Measurements from ENCODE around the gene CATSPERD.

DNA sequence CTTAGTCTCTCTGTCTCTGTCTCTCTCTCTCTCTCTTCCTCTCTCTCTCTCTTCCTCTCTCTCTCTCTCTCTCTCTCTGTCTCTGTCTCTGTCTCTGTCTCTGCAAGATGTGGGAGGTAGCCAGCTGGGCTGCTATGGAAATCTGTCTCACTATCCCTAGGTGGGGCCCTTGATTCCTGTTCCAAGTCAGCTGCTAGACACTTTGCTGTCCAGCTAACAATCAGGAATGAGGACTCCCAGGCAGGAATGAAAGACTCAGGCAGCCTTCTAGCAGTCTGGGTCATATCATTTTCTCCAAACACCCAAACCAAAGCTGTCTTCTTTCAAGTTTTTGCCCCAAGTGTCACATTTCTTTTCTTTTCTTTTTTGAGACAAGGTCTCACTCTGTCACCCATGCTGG is 23.2 kb downstream of the CATSPERD start:
- TF ChIP-seq, protein P1, sequence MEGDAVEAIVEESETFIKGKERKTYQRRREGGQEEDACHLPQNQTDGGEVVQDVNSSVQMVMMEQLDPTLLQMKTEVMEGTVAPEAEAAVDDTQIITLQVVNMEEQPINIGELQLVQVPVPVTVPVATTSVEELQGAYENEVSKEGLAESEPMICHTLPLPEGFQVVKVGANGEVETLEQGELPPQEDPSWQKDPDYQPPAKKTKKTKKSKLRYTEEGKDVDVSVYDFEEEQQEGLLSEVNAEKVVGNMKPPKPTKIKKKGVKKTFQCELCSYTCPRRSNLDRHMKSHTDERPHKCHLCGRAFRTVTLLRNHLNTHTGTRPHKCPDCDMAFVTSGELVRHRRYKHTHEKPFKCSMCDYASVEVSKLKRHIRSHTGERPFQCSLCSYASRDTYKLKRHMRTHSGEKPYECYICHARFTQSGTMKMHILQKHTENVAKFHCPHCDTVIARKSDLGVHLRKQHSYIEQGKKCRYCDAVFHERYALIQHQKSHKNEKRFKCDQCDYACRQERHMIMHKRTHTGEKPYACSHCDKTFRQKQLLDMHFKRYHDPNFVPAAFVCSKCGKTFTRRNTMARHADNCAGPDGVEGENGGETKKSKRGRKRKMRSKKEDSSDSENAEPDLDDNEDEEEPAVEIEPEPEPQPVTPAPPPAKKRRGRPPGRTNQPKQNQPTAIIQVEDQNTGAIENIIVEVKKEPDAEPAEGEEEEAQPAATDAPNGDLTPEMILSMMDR (IDR thresholded peaks at IDR 0.05): no peak
- TF ChIP-seq POLR2A (IDR thresholded peaks at IDR 0.05): no peak

Data from body of pancreas (tissue), 4 donors.